Erythroblast (primary cell): ENCODE results near the gene PCK1.

Experiments used
- GATA1 ChIP-seq: IDR thresholded peaks from 2 replicates; pipeline ENCODE4 v1.6.1; 2011; ENCODE audit warnings: low read depth, mild to moderate bottlenecking, control low read depth, low read length, moderate library complexity
- POLR2A ChIP-seq: IDR thresholded peaks from 2 replicates; pipeline ENCODE4 v1.6.1; 2011; ENCODE audit warnings: mild to moderate bottlenecking, low read length

- no peak for TF ChIP-seq POLR2A
- no peak for TF ChIP-seq GATA1
Observed at GRCh38 chr20:57596358-57596757, 35.4 kb downstream of the PCK1 start.
